DND-41 (cell line): ENCODE results near the gene ZCCHC14.
"Not testable (repeated sequence)": the region's sequence is repeated elsewhere in the genome, so short reads cannot be mapped to it uniquely, and the experiment has no call there.

Experiments used
- ATAC-seq: fragments of 200-7000 bp; cut with Tn5 transposase; 3 replicates; pipeline ENCODE4 v1.9.1; 2021; ENCODE audit warnings: low read depth; ENCODE audit not compliant: insufficient read depth
- DNase-seq: peaks from one replicate; pipeline ENCODE4 v3.0.0-alpha.2; 2020
- H2AFZ ChIP-seq: 2 replicates; pipeline ENCODE4 v1.6.0; 2012; ENCODE audit warnings: low read depth, low read length
- H3K27ac ChIP-seq: 2 replicates; pipeline ENCODE4 v1.5.1; 2012; ENCODE audit warnings: low read length, inconsistent platforms
- H3K27me3 ChIP-seq: fragments of 200-600 bp; sonication (generic); 2 replicates; pipeline ENCODE4 v1.6.0; 2012; ENCODE audit warnings: low read length, mild to moderate bottlenecking, inconsistent platforms; ENCODE audit not compliant: insufficient read depth, poor library complexity
- H3K36me3 ChIP-seq: 2 replicates; pipeline ENCODE4 v1.5.1; 2012; ENCODE audit warnings: low read length, inconsistent platforms; ENCODE audit not compliant: insufficient read depth
- H3K4me1 ChIP-seq: 2 replicates; pipeline ENCODE4 v1.5.1; 2012; ENCODE audit warnings: mild to moderate bottlenecking, low read length; ENCODE audit not compliant: insufficient read depth
- H3K4me2 ChIP-seq: 2 replicates; pipeline ENCODE4 v1.6.0; 2012; ENCODE audit warnings: mild to moderate bottlenecking, moderate library complexity, low read length, inconsistent platforms; ENCODE audit not compliant: insufficient read depth
- H3K4me3 ChIP-seq, 2 experiments: fragments of 200-600 bp in 1 of 2; shearing (Covaris generic) in 1 of 2; 2 replicates each; pipeline ENCODE4 v1.5.1; 2012 to 2016; ENCODE audit warnings: inconsistent platforms in 2 of 2, low read length in 2 of 2, mild to moderate bottlenecking in 2 of 2, low read depth in 1 of 2, moderate library complexity in 1 of 2
- H3K79me2 ChIP-seq: 2 replicates; pipeline ENCODE4 v1.6.0; 2012; ENCODE audit warnings: low read length, inconsistent platforms; ENCODE audit not compliant: insufficient read depth
- H3K9ac ChIP-seq: 2 replicates; pipeline ENCODE4 v1.6.0; 2012; ENCODE audit warnings: low read depth, mild to moderate bottlenecking, inconsistent platforms, low read length, moderate library complexity
- H3K9me3 ChIP-seq: 2 replicates; pipeline ENCODE4 v1.5.1; 2012; ENCODE audit warnings: low read length, moderate library complexity, mild to moderate bottlenecking, inconsistent platforms; ENCODE audit not compliant: insufficient read depth, severe bottlenecking
- H4K20me1 ChIP-seq: 2 replicates; pipeline ENCODE4 v1.6.0; 2012; ENCODE audit warnings: low read length; ENCODE audit not compliant: insufficient read depth
- EZH2 ChIP-seq: IDR thresholded peaks from 3 replicates; pipeline ENCODE4 v1.6.1; 2012; ENCODE audit warnings: borderline replicate concordance, low read depth, mild to moderate bottlenecking, moderate library complexity, low read length, inconsistent platforms; ENCODE audit not compliant: severe bottlenecking
- TF ChIP-seq, protein P1 (sequence below): IDR thresholded peaks from 2 replicates; pipeline ENCODE4 v1.5.1; 2012; ENCODE audit warnings: borderline replicate concordance, low read length, moderate library complexity, mild to moderate bottlenecking; ENCODE audit not compliant: poor library complexity, severe bottlenecking; ENCODE audit errors: extremely low read depth

The ZCCHC14 gene

DNA sequence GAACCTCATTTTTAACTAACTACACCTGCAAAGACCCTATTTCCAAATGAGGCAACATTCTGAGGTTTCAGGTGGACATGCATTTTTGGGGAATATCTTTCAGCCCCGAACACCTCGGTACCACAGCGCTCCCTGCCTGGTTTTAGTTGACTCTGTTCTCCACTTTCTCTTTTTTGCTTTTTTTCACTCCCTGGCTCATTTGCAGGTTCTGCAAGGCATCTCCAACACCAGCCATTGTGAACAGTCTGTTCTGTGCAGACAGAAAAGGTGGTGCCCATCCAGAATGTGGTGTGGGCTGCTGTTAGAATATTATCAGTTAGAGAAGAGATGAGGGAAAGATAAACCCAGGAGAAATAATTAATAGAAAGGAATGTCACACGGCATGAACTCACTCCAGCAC, 32.5 kb upstream of the ZCCHC14 start:
- H3K27ac ChIP-seq: no peak overlapping the region
- DNase-seq (no peak), ATAC-seq (no peak)
- H3K9ac ChIP-seq: no peak overlapping the region
- TF ChIP-seq, protein P1, sequence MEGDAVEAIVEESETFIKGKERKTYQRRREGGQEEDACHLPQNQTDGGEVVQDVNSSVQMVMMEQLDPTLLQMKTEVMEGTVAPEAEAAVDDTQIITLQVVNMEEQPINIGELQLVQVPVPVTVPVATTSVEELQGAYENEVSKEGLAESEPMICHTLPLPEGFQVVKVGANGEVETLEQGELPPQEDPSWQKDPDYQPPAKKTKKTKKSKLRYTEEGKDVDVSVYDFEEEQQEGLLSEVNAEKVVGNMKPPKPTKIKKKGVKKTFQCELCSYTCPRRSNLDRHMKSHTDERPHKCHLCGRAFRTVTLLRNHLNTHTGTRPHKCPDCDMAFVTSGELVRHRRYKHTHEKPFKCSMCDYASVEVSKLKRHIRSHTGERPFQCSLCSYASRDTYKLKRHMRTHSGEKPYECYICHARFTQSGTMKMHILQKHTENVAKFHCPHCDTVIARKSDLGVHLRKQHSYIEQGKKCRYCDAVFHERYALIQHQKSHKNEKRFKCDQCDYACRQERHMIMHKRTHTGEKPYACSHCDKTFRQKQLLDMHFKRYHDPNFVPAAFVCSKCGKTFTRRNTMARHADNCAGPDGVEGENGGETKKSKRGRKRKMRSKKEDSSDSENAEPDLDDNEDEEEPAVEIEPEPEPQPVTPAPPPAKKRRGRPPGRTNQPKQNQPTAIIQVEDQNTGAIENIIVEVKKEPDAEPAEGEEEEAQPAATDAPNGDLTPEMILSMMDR: no peak
- no peak for TF ChIP-seq EZH2
- H3K9me3 ChIP-seq: peaks cover 7% of the 10 kb centered on the region
- no peaks in the 10 kb centered on the region for H3K79me2 ChIP-seq
- peaks cover 3% of the 10 kb centered on the region for H3K27me3 ChIP-seq
- no peaks in the 10 kb centered on the region for H3K36me3 ChIP-seq
- no peak overlapping the region for H3K4me3 ChIP-seq
- no peak overlapping the region for H2AFZ ChIP-seq
- no peaks in the 10 kb centered on the region for H3K4me1 ChIP-seq
- no peak overlapping the region for H3K4me2 ChIP-seq
- no peaks in the 10 kb centered on the region for H4K20me1 ChIP-seq

DNA sequence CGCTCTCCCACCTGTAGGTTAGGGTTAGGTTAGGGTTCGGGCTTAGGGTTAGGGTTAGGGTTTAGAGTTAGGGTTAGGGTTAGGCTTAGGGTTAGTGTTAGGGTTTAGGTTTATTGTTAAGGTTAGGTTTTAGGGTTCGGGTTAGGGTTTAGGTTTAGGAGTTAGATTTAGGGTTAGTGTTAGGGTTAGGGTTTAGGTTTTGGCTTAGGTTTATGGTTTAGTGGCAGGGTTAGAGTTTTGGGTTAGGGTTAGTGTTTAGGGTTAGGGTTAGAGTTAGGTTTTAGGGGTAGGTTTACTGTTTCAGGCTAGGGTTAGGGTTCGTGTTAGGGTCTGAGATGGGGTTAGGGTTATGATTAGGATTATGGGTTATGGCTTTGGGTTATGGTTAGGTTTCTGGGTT, 31.6 kb upstream of the ZCCHC14 start:
- H3K27me3 ChIP-seq: peaks cover 3% of the 10 kb centered on the region
- H3K79me2 ChIP-seq: no peaks in the 10 kb centered on the region
- TF ChIP-seq, protein P1: no peak
- TF ChIP-seq EZH2: no peak
- H2AFZ ChIP-seq: no peak overlapping the region
- H3K9me3 ChIP-seq: peaks cover under 1% of the 10 kb centered on the region
- H3K9ac ChIP-seq: no peak overlapping the region
- DNase-seq (no peak), ATAC-seq (no peak)
- H4K20me1 ChIP-seq: no peaks in the 10 kb centered on the region
- no peak overlapping the region for H3K4me2 ChIP-seq
- no peak overlapping the region for H3K27ac ChIP-seq
- H3K4me3 ChIP-seq: no peak overlapping the region
- no peaks in the 10 kb centered on the region for H3K4me1 ChIP-seq
- no peaks in the 10 kb centered on the region for H3K36me3 ChIP-seq

DNA sequence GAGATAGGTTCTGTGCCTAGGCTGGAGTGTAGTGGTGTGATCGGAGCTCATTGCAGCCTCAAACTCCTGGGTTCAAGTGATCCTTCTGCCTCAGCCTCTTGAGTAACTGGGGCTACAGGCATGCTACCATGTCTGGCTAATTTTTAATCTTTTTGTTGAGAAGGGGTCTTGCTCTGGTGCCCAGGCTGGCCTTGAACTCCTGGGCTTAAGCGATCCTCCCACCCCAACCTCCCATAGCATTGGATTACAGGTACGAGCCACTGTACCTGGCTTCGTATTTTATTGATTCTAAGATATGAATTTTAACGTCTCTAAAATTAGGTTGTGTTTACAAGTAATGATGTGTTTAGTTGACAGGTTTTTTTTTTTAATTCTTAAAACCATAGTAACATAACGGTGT, 30.8 kb upstream of the ZCCHC14 start:
- not testable (repeated sequence) for H3K36me3 ChIP-seq, H3K4me2 ChIP-seq, H3K27ac ChIP-seq, H3K4me1 ChIP-seq, H3K4me3 ChIP-seq, H2AFZ ChIP-seq, DNase-seq, H3K79me2 ChIP-seq, H3K9me3 ChIP-seq, H3K27me3 ChIP-seq, ATAC-seq, H4K20me1 ChIP-seq, H3K9ac ChIP-seq

DNA sequence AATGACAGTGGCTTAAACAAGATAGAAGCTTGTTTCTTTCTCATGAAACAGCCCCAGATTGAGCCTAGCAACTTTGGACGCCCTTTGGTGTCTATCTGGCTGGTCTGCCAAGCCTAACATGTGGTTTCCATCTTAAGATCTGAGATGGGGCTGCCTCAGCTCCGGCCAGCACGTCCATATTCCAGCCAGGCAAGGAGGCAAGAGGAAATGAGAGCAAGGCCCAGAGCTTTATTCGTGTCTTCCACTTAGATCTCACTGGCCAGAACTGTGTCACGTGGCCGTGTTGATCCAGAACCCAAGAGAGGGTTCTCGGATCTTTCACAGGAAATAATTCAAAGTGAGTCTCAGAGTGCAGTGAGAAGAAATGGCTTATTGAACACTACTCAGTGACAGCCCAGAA, 28.9 kb upstream of the ZCCHC14 start:
- H3K79me2 ChIP-seq, H3K27me3 ChIP-seq: not testable (repeated sequence)

DNA sequence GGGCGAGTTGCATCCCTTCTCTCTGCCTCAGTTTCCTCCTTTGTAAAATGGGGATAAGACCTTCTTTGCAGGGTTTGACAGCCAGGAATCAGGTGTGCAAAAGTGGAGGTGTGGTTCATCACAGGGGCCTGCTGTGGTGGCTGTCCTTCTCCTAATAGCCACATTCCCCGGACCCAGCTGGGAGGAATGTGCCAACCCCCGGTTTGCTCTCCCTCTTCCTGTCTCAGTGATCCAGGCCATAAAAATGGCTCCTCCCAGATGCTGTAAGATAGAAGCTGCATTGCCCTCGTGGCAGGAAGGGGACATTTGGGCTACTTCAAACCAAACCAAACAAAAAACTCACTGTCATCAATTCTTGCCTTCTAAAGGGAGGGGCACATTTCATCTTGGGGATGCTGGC, 26.3 kb upstream of the ZCCHC14 start:
- H2AFZ ChIP-seq, H3K27me3 ChIP-seq, H3K79me2 ChIP-seq, H3K9ac ChIP-seq, DNase-seq, H3K4me3 ChIP-seq, H3K4me2 ChIP-seq, ATAC-seq, H3K9me3 ChIP-seq, H3K27ac ChIP-seq, H3K4me1 ChIP-seq, H3K36me3 ChIP-seq, H4K20me1 ChIP-seq: not testable (repeated sequence)

More for the DNA sequence above, 28.9 kb upstream of the ZCCHC14 start:
- H3K36me3 ChIP-seq, H3K4me1 ChIP-seq, H4K20me1 ChIP-seq, H3K9me3 ChIP-seq, H2AFZ ChIP-seq, H3K9ac ChIP-seq, DNase-seq, H3K27ac ChIP-seq, H3K4me3 ChIP-seq, H3K4me2 ChIP-seq, ATAC-seq: not testable (repeated sequence)

DNA sequence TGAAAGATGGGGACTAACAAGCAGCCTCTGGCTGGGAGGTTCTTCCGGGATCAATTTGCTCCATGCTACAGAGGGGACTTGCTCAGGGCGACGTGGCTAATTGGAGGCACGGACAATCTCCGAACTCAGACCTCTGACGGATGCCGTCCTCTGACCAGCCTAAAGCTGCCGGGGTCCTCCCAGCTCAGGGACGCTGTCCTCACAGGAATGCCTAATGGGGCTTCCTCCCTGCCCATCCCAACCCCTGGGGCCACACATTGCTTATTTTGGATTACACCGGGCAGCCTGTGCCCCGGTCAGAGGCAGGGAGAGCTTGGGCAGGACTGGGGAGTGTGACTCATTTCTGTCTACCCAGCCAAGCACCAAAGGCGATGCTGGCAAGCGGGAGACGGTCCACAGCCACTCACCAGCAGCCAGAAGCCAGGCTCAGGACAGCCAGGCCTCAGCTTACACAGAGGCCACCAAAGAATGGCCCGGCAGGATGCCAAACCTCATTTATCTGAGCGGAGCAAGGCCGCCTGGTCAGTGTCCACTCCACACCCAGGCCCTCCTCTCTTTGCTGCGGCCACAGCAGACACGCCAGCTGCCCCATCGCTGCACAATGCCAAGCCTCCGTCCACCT, 25.7 kb upstream of the ZCCHC14 start:
- not testable (repeated sequence) for H3K4me3 ChIP-seq, H2AFZ ChIP-seq, H4K20me1 ChIP-seq, H3K9me3 ChIP-seq, H3K79me2 ChIP-seq, H3K4me1 ChIP-seq, H3K9ac ChIP-seq, H3K36me3 ChIP-seq, H3K27me3 ChIP-seq, DNase-seq, ATAC-seq, H3K4me2 ChIP-seq, H3K27ac ChIP-seq
